HG02973 (cell line): Measurements from ENCODE around the gene FIBCD1.

Experiments used
- ATAC-seq: cut with Tn5 transposase; IDR thresholded peaks from one replicate; pipeline ENCODE4 v1.9.1; 2021; ENCODE audit warnings: moderate library complexity; ENCODE audit not compliant: unreplicated experiment

Gene FIBCD1

GRCh38 chr9:130884111-130884531, 54.9 kb downstream of the FIBCD1 start:
- ATAC-seq = no peak

- ATAC-seq = no peak
Observed at GRCh38 chr9:130883479-130883878, 55.6 kb downstream of the FIBCD1 start.

- ATAC-seq = no peak
Observed at GRCh38 chr9:130882696-130883225, 56.3 kb downstream of the FIBCD1 start.

GRCh38 chr9:130881516-130881915, 57.5 kb downstream of the FIBCD1 start:
- no peak for ATAC-seq

GRCh38 chr9:130880599-130881220, 58.3 kb downstream of the FIBCD1 start:
- no peak for ATAC-seq

GRCh38 chr9:130879863-130880411, 59.1 kb downstream of the FIBCD1 start:
- no peak for ATAC-seq

GRCh38 chr9:130878295-130878694, 60.8 kb downstream of the FIBCD1 start:
- no peak for ATAC-seq

- no peak for ATAC-seq
Observed at GRCh38 chr9:130877300-130877699, 61.7 kb downstream of the FIBCD1 start.

GRCh38 chr9:130874783-130875182, 64.3 kb downstream of the FIBCD1 start:
- ATAC-seq = no peak

GRCh38 chr9:130873966-130874365, 65.1 kb downstream of the FIBCD1 start:
- ATAC-seq = no peak

GRCh38 chr9:130872912-130873503, 66.0 kb downstream of the FIBCD1 start:
- no peak for ATAC-seq

GRCh38 chr9:130872508-130872907, 66.5 kb downstream of the FIBCD1 start:
- ATAC-seq = no peak

GRCh38 chr9:130872093-130872492, 67.0 kb downstream of the FIBCD1 start:
- ATAC-seq = no peak

GRCh38 chr9:130871395-130872062, 67.5 kb downstream of the FIBCD1 start:
- ATAC-seq = no peak

GRCh38 chr9:130870491-130871381, 68.3 kb downstream of the FIBCD1 start:
- no peak for ATAC-seq

- no peak for ATAC-seq
Observed at GRCh38 chr9:130869250-130869649, 69.8 kb downstream of the FIBCD1 start.

- no peak for ATAC-seq
Observed at GRCh38 chr9:130868230-130868629, 70.8 kb downstream of the FIBCD1 start.

GRCh38 chr9:130867556-130867955, 71.5 kb downstream of the FIBCD1 start:
- ATAC-seq = no peak

GRCh38 chr9:130866474-130866965, 72.5 kb downstream of the FIBCD1 start:
- no peak for ATAC-seq

GRCh38 chr9:130865921-130866320, 73.1 kb downstream of the FIBCD1 start:
- ATAC-seq = no peak

GRCh38 chr9:130864541-130864940, 74.5 kb downstream of the FIBCD1 start:
- ATAC-seq = no peak
